Astrocyte of the cerebellum (primary cell): ENCODE measurements around the gene AMOT.

ENCODE experiments used
- DNase-seq: peaks from one replicate; pipeline ENCODE4 v3.0.0-alpha.2; 2011; ENCODE audit warnings: low read depth
- H3K4me3 ChIP-seq: 2 replicates; pipeline ENCODE4 v1.5.1; 2011; ENCODE audit warnings: mild to moderate bottlenecking, low read depth, low read length, moderate library complexity
- in situ Hi-C: cut with HindIII; loops from 2 replicates; pipeline ENCODE4 v1.10.0; 2017; ENCODE audit warnings: low sequenced_read_pairs
- TF ChIP-seq, protein P1 (sequence below): IDR thresholded peaks from 2 replicates; pipeline ENCODE4 v1.5.1; 2012; ENCODE audit warnings: low read length, low read depth, moderate library complexity, mild to moderate bottlenecking; ENCODE audit errors: missing control alignments

Gene AMOT

GRCh38 chrX:112844250-112844649, 3.6 kb upstream of the AMOT start:
- DNase-seq: no peak
- H3K4me3 ChIP-seq: no peak overlapping the region
- TF ChIP-seq, protein P1, sequence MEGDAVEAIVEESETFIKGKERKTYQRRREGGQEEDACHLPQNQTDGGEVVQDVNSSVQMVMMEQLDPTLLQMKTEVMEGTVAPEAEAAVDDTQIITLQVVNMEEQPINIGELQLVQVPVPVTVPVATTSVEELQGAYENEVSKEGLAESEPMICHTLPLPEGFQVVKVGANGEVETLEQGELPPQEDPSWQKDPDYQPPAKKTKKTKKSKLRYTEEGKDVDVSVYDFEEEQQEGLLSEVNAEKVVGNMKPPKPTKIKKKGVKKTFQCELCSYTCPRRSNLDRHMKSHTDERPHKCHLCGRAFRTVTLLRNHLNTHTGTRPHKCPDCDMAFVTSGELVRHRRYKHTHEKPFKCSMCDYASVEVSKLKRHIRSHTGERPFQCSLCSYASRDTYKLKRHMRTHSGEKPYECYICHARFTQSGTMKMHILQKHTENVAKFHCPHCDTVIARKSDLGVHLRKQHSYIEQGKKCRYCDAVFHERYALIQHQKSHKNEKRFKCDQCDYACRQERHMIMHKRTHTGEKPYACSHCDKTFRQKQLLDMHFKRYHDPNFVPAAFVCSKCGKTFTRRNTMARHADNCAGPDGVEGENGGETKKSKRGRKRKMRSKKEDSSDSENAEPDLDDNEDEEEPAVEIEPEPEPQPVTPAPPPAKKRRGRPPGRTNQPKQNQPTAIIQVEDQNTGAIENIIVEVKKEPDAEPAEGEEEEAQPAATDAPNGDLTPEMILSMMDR: no peak
- in situ Hi-C loops: no loop called here

DNA sequence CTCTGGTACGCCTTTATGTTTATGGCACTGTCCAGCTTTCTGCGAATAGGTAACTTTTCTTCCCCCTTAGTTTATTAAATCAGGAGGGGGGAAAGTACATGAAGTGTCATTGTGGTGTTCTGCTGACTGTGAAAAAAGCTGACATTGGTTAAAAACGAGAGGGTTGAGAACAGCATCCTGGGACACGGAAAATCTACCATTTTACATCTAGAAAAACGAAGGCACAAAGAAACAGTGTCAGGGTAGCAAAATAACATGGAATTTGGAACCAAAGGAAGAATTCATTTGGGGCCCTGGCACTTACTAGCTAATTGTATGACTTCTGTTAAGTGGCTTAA, 1.2 kb upstream of the AMOT start:
- TF ChIP-seq, protein P1: no peak
- no peak for DNase-seq
- in situ Hi-C loops: no loop called here
- peak overlapping the region; percentile 65 for H3K4me3 ChIP-seq

DNA sequence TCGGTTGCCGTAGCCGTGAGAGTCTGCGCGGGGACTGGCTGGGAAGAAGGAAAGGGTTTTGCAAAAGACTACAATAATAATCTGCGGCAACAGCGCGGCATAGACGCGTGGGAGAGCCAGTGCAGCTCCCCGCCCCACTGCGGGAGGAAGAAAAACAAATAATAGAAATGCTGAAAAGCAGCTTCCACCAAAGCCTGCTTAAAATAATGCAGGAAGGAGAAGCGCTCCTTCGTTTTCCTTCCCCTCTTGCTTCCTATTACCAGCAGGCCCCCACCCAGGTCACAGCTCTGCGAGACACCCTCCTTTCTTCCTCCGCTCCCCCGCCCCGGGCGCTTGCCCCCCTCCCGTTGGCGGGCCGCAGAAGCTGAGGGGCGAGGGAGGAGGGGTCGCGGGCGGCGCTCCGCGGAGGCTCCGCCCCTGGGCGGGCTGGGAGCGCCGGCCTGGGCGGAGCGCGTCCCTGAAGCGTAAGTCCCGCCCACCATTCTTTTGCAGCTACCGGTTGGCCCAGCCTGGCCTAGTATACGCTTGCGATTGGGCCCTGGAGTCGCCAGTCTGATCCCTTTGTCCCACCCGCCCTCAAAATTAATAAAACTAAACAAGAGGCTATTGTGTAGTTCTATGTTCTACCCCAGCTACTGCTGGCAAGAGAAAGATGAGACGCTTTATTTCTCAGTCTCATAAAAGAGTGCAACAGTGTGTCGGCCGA, 636 bp upstream of the AMOT start:
- peak overlapping the region; percentile 65 for H3K4me3 ChIP-seq
- TF ChIP-seq, protein P1: no peak
- DNase-seq: peak; percentile 72
- in situ Hi-C loops: no loop called here

DNA sequence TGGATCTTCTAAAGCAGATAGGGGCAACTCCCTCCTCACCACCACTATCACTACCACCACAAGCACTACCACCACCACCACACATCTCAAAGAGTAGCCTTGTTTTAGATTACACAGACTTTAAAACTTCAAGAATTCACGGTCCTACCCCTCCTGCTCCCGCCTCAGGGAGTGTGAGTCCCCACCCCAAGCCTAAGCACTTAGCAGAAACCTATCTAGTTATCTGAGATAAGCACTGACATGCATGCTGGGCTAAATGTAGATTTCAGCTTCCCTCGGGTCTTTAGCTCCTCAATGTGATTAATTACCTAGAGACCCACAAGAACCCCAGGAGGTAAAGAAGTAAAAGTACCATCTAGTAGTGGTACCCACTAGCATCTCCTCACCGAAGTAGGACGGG, 775 bp downstream of the AMOT start:
- peak overlapping the region; percentile 65 for H3K4me3 ChIP-seq
- in situ Hi-C loops: no loop called here
- TF ChIP-seq, protein P1: no peak
- no peak for DNase-seq

- in situ Hi-C loops: no loop called here
Measured at GRCh38 chrX:112837531-112837930, 3.1 kb downstream of the AMOT start.

GRCh38 chrX:112835019-112835418, 5.6 kb downstream of the AMOT start:
- DNase-seq: no peak
- H3K4me3 ChIP-seq: no peak overlapping the region
- TF ChIP-seq, protein P1: no peak
- in situ Hi-C loops: no loop called here

More at GRCh38 chrX:112837531-112837930, 3.1 kb downstream of the AMOT start:
- no peak for DNase-seq
- TF ChIP-seq, protein P1: no peak
- no peak overlapping the region for H3K4me3 ChIP-seq
